HG02870 (cell line): ENCODE results near the gene PRM3.
A peak's percentile ranks its signal among the peaks of the same experiment; 100 is the strongest.

Experiments used
- ATAC-seq: cut with Tn5 transposase; IDR thresholded peaks from one replicate; pipeline ENCODE4 v1.9.1; 2021; ENCODE audit warnings: mild to moderate bottlenecking, moderate library complexity; ENCODE audit not compliant: unreplicated experiment

Gene PRM3

GRCh38 chr16:11259655-11260595, 13.5 kb downstream of the PRM3 start:
- ATAC-seq: no peak

- no peak for ATAC-seq
Observed at GRCh38 chr16:11258553-11259492, 14.6 kb downstream of the PRM3 start.

- no peak for ATAC-seq
Observed at GRCh38 chr16:11257131-11257938, 16.1 kb downstream of the PRM3 start.

GRCh38 chr16:11256661-11257130, 16.7 kb downstream of the PRM3 start:
- no peak for ATAC-seq

GRCh38 chr16:11255737-11256660, 17.4 kb downstream of the PRM3 start, which contains the start of gene SOCS1:
Gene SOCS1 (minus strand): TSS chr16:11256204. CDS start chr16:11255478, 726 bp downstream.
- peak; percentile 59 for ATAC-seq

GRCh38 chr16:11254913-11255736, 18.3 kb downstream of the PRM3 start:
- ATAC-seq: no peak

- ATAC-seq: no peak
Observed at GRCh38 chr16:11253995-11254912, 19.2 kb downstream of the PRM3 start.

GRCh38 chr16:11253009-11253994, 20.1 kb downstream of the PRM3 start:
- ATAC-seq: no peak

GRCh38 chr16:11252482-11252931, 20.9 kb downstream of the PRM3 start:
- ATAC-seq: no peak

- no peak for ATAC-seq
Observed at GRCh38 chr16:11251525-11252481, 21.6 kb downstream of the PRM3 start.

GRCh38 chr16:11250786-11251524, 22.5 kb downstream of the PRM3 start:
- no peak for ATAC-seq

GRCh38 chr16:11250091-11250785, 23.2 kb downstream of the PRM3 start:
- no peak for ATAC-seq

GRCh38 chr16:11249233-11250061, 24.0 kb downstream of the PRM3 start:
- ATAC-seq: no peak
